GM20000 (cell line): ENCODE measurements around the gene ITGA8.

Experiments used
- DNase-seq: peaks from one replicate; pipeline ENCODE4 v3.0.0; 2012; ENCODE audit warnings: low spot score
- CTCF ChIP-seq: IDR thresholded peaks from 2 replicates; pipeline ENCODE4 v1.5.1; 2012; ENCODE audit warnings: mild to moderate bottlenecking, control low read depth; ENCODE audit errors: extremely low read depth, missing control alignments

The ITGA8 gene

GRCh38 chr10:15754937-15755336, 35.2 kb upstream of the ITGA8 start:
- DNase-seq = no peak
- TF ChIP-seq CTCF = no peak

GRCh38 chr10:15751046-15751445, 31.3 kb upstream of the ITGA8 start:
- no peak for DNase-seq
- no peak for TF ChIP-seq CTCF

GRCh38 chr10:15748126-15748525, 28.4 kb upstream of the ITGA8 start:
- no peak for TF ChIP-seq CTCF
- no peak for DNase-seq

GRCh38 chr10:15747632-15748031, 27.9 kb upstream of the ITGA8 start:
- TF ChIP-seq CTCF = no peak
- no peak for DNase-seq

GRCh38 chr10:15745751-15746150, 26.0 kb upstream of the ITGA8 start:
- DNase-seq = no peak

GRCh38 chr10:15744217-15744865, 24.6 kb upstream of the ITGA8 start:
- peak; percentile 56 for DNase-seq
- TF ChIP-seq CTCF = peak; percentile 47

More at GRCh38 chr10:15745751-15746150, 26.0 kb upstream of the ITGA8 start:
- no peak for TF ChIP-seq CTCF

- TF ChIP-seq CTCF = no peak
- no peak for DNase-seq
These were observed 23.7 kb upstream of the ITGA8 start for GRCh38 chr10:15743443-15743842.
